Measurements from ENCODE around the gene RECQL5. TPM values are rescaled to one million over a fixed set of nuclear protein-coding genes. Genes with fewer than 3 reads are reported as not detected.
"Not testable (repeated sequence)": the region's sequence is repeated elsewhere in the genome, so short reads cannot be mapped to it uniquely, and the experiment has no call there.

Gene RECQL5
- total RNA-seq, 4 donors from 2014 or later: 25.1 to 82.8 (median 34.0) TPM

DNA sequence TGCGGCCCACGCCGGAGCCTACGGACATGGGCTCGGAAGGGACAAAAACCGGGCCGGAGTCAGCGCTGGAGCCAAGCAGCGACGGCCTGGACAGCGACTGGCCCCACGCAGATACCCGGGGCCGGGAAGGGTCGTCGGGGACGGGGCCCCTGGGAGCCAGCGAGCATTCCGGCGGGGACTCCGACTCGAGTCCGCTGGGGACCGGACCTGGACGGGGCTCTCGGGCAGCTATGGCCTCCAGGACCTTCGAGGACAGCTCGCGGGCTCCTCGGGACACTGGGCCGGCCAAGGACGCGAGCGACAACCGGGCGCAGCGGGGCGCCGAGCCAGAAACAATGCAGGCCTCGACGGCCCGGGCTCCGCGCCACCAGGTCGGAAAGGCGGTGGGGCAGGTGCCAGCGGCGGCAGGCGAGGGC, 78.3 kb downstream of the RECQL5 start:
- Histone ChIP-seq H3K36me3 (no peaks in the 10 kb centered on the region), H3K27me3 (peaks cover 0 to 15% (median 0%) of the 10 kb centered on the region in 4 donors), H3K4me3 (peak overlapping the region; percentile 34 to 82 (median 65)), H3K9me3 (no peaks in the 10 kb centered on the region), H3K4me1 (peaks cover 14 to 40% (median 16%) of the 10 kb centered on the region in 3 donors), H3K27ac (peak overlapping the region; percentile 78 to 97 (median 93))
- intact Hi-C loops (cut with DNase I): loop anchor here (5.0 to 10.0 kb wide), 2 partner anchors 71 to 154 kb away; partner anchors contain the start of genes CASKIN2 and TSEN54
- TF ChIP-seq POLR2A (IDR thresholded peaks at IDR 0.05): no peak
- TF ChIP-seq, protein P1, sequence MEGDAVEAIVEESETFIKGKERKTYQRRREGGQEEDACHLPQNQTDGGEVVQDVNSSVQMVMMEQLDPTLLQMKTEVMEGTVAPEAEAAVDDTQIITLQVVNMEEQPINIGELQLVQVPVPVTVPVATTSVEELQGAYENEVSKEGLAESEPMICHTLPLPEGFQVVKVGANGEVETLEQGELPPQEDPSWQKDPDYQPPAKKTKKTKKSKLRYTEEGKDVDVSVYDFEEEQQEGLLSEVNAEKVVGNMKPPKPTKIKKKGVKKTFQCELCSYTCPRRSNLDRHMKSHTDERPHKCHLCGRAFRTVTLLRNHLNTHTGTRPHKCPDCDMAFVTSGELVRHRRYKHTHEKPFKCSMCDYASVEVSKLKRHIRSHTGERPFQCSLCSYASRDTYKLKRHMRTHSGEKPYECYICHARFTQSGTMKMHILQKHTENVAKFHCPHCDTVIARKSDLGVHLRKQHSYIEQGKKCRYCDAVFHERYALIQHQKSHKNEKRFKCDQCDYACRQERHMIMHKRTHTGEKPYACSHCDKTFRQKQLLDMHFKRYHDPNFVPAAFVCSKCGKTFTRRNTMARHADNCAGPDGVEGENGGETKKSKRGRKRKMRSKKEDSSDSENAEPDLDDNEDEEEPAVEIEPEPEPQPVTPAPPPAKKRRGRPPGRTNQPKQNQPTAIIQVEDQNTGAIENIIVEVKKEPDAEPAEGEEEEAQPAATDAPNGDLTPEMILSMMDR (IDR thresholded peaks at IDR 0.05): no peak
- no CpG with 5 or more reads among the region's 49 CpGs for WGBS, 2 donors
- DNase-seq: no peak

DNA sequence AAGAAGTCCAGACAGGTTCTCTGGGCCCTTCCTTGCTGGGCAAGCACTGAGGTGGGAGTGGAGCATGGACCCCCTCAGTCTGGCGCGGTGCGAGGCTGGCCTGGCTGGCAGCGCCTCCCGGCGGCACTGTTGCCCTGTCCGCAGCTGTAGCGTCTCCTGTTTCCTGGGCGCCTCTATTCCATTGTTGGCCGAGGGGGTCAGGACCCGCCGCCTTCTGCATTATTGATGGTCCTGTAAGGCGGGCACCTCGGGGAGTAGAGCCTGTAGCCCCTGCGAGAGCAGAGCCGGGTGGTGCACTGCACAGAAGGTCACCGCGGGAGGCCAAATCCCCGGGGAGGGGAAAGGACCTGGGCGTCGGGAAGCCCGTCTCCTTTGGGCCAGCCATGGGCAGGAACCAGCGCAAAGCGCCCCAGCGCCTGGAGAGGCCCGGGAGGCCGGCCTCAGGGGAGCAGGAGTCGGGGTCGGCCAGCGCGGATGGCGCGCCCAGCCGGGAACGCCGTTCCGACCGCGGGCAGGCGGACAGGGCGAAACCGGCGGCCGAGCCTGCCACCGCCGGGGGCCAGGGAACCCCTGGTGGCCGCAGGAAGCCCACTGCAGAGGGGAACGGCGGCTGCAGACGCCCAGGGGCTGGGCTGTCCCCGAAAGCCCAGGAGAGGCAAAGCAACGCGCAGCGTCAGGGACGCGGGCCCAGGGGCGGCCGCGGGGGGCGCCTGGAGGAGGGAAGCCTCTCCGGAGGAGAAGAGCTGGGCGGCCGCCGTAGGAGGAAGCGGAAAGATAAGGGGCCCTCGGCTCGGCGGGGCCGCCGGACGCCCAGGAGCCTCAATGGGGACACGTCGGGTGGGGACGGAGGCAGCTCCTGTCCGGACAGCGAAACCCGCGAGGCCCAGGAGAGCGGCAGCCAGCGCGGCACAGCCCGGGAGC, 79.0 kb downstream of the RECQL5 start, which contains the start of gene MYO15B:
TSS of gene MYO15B (plus strand) at position 126 of the 921 bp plus-strand sequence. CDS start at position 384, 258 bp downstream.
- intact Hi-C loops (cut with DNase I): loop anchor here (5.0 to 10.0 kb wide), 2 partner anchors 71 to 153 kb away; partner anchors contain the start of genes CASKIN2 and TSEN54
- peak in 2 of 4 donors; percentile 41 to 54 for TF ChIP-seq POLR2A (IDR thresholded peaks at IDR 0.05)
- TF ChIP-seq, protein P1 (IDR thresholded peaks at IDR 0.05): peak in 5 of 6 experiments; percentile 22 to 47 (median 31)
- H3K27ac ChIP-seq: peak within 1 kb of the TSS; percentile 78 to 97 (median 93)
- H3K4me1 ChIP-seq: peaks cover 14 to 40% (median 16%) of the 10 kb centered on the region in 3 donors
- H3K36me3 ChIP-seq: no peaks in the 10 kb centered on the region
- 21 to 43% methylated on average over 6 to 13 of the region's 82 CpGs for WGBS, 2 donors
- no peaks in the 10 kb centered on the region for H3K9me3 ChIP-seq
- H3K4me3 ChIP-seq: peak within 1 kb of the TSS; percentile 34 to 82 (median 65)
- no peak for DNase-seq
- H3K27me3 ChIP-seq: peaks cover 0 to 15% (median 0%) of the 10 kb centered on the region in 4 donors

DNA sequence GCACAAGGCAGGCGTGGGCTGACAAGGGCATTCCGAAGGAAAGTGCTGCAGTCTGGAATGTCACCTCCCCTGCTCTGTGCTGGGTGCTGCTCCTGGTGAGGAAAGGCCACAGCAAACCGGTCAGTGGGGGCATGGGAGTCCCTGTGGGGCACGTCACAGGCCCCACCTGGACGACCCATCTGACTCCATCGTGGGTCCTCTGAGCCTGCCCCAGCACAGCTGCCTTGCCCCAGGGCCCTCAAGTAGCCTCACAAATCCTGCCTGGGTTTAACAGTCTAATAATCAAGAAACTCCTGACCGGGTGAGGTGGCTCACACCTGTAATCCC, 82.1 kb downstream of the RECQL5 start:
- 81 to 87% methylated on average over 4 to 5 of the region's 7 CpGs for WGBS, 2 donors
- Histone ChIP-seq H3K4me3 (no peak overlapping the region), H3K9me3 (no peaks in the 10 kb centered on the region), H3K36me3 (no peaks in the 10 kb centered on the region), H3K4me1 (peaks cover 12 to 29% (median 14%) of the 10 kb centered on the region in 3 donors), H3K27ac (no peak overlapping the region), H3K27me3 (peaks cover 0 to 15% (median 0%) of the 10 kb centered on the region in 4 donors)
- no peak for TF ChIP-seq POLR2A (IDR thresholded peaks at IDR 0.05)
- TF ChIP-seq, protein P1 (IDR thresholded peaks at IDR 0.05): no peak
- DNase-seq: no peak
- intact Hi-C loops (cut with DNase I): loop anchor here (5.0 to 10.0 kb wide), 2 partner anchors 68 to 150 kb away; partner anchors contain the start of genes CASKIN2 and TSEN54

DNA sequence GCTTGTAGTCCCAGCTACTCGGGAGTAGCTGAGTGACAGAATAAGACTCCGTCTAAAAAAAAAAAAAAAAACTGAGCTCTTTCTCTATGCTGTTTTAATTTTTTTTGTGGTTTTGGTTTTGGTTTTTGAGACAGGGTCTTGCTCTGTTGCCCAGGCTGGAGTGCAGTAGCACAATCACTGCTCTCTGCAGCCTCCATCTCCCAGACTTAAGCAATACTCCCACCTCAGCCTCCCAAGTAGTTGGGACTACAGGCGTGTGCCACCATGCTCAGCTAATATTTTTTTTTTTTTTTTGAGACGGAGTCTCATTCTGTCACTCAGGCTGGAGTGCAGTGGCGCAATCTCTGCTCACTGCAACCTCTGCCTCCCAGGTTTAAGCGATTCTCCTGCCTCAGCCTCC, 83.8 kb downstream of the RECQL5 start:
- not testable (repeated sequence) for H3K4me3 ChIP-seq, H3K27ac ChIP-seq, H3K36me3 ChIP-seq, H3K9me3 ChIP-seq, DNase-seq
- Histone ChIP-seq H3K4me1 (peaks cover 7 to 22% (median 9%) of the 10 kb centered on the region in 3 donors), H3K27me3 (peaks cover 0 to 11% (median 0%) of the 10 kb centered on the region in 4 donors)
- intact Hi-C loops (cut with DNase I): loop anchor here (10.0 kb wide), 1 partner anchor 148 kb away; no protein-coding TSS in a partner anchor
- 84 to 96% methylated on average over 6 of the region's 6 CpGs for WGBS, 2 donors

DNA sequence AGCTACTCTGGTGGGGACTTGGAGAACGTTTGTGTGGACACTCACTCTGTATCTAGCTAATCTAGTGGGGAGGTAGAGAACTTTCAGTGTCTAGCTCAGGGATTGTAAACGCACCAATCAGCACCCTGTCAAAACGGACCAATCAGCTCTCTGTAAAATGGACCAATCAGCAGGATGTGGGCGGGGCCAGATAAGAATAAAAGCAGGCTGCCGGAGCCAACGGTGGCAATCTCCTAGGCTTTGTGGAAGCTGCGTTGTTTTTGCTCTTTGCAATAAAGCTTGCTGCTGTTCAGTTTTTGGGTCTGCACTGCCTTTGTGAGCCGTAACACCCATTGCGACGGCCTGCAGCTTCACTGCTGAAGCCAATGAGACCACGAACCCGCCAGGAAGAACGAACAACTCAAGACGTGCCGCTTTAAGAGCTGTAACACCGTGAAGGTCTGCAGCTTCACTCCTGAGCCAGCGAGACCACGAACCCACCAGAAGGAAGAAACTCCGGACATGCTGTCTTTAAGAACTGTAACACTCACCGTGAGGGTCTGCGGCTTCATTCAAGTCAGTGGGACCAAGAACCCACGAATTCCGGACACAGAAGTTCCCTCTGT, 85.7 kb downstream of the RECQL5 start:
- not testable (repeated sequence) for H3K9me3 ChIP-seq, DNase-seq, H3K4me3 ChIP-seq, H3K27me3 ChIP-seq, H3K36me3 ChIP-seq, H3K4me1 ChIP-seq, H3K27ac ChIP-seq
- intact Hi-C loops (cut with DNase I): loop anchor here (10.0 kb wide), 1 partner anchor 146 kb away; no protein-coding TSS in a partner anchor
- WGBS, 2 donors: 72 to 81% methylated on average over 20 to 21 of the region's 23 CpGs
- TF ChIP-seq POLR2A (IDR thresholded peaks at IDR 0.05): peak in 1 of 4 donors; percentile 19

Other genes starting within 250 kb of the RECQL5 start
- gene TMEM94, start 210.5 kb downstream of the RECQL5 start, total RNA-seq: 10 to 100 TPM; 19.3 to 56.5 (median 28.3) TPM
- 10 to 100 TPM in 3 of 4 donors, 1 to 10 TPM in 1; 9.5 to 12.2 (median 10.4) TPM for gene CASKIN2, start 151.6 kb downstream of the RECQL5 start, total RNA-seq
- 10 to 100 TPM; 18.3 to 33.2 (median 23.1) TPM for gene TSEN54, start 150.6 kb downstream of the RECQL5 start, total RNA-seq
- gene LLGL2, start 141.5 kb downstream of the RECQL5 start, total RNA-seq: 100 to 1,000 TPM in 1 of 4 donors, 10 to 100 TPM in 3; 40.0 to 101 (median 67.3) TPM
- 10 to 100 TPM in 2 of 4 donors, 1 to 10 TPM in 2; 6.3 to 60.7 (median 10.4) TPM for gene MYO15B, start 79.4 kb downstream of the RECQL5 start, total RNA-seq
- gene SMIM5, start 33.7 kb downstream of the RECQL5 start, total RNA-seq: 10 to 100 TPM in 1 of 4 donors, 1 to 10 TPM in 3; 7.4 to 16.8 (median 8.6) TPM
- 10 to 100 TPM; 33.9 to 72.7 (median 44.4) TPM for gene SAP30BP, start 184 bp upstream of the RECQL5 start, total RNA-seq
- 100 to 1,000 TPM in 1 of 4 donors, 10 to 100 TPM in 3; 60.6 to 115 (median 82.3) TPM for gene ITGB4, start 54.3 kb upstream of the RECQL5 start, total RNA-seq
- 10 to 100 TPM; 16.4 to 30.9 (median 20.2) TPM for gene GALK1, start 98.0 kb upstream of the RECQL5 start, total RNA-seq
- 10 to 100 TPM; 14.8 to 27.3 (median 20.4) TPM for gene UNK, start 117.7 kb upstream of the RECQL5 start, total RNA-seq
- 10 to 100 TPM; 16.5 to 21.5 (median 16.9) TPM for gene UNC13D, start 177.2 kb upstream of the RECQL5 start, total RNA-seq
- gene WBP2, start 188.2 kb upstream of the RECQL5 start, total RNA-seq: 10 to 100 TPM; 24.9 to 44.2 (median 36.9) TPM
- 10 to 100 TPM; 19.5 to 33.4 (median 25.5) TPM for gene TRIM47, start 211.4 kb upstream of the RECQL5 start, total RNA-seq
- 10 to 100 TPM; 17.3 to 24.6 (median 19.6) TPM for gene TRIM65, start 229.8 kb upstream of the RECQL5 start, total RNA-seq
- gene MRPL38, start 237.7 kb upstream of the RECQL5 start, total RNA-seq: 10 to 100 TPM; 40.2 to 49.2 (median 41.0) TPM